GM19240 (cell line): ENCODE results near the gene UPB1.
"Not testable (repeated sequence)": the region's sequence is repeated elsewhere in the genome, so short reads cannot be mapped to it uniquely, and the experiment has no call there.

Source experiments
- DNase-seq: peaks from one replicate; pipeline ENCODE4 v3.0.0; 2011; ENCODE audit warnings: low spot score; ENCODE audit not compliant: insufficient read length

UPB1 gene

GRCh38 chr22:24481641-24482040 lies 13.5 kb upstream of the UPB1 start:
- no peak for DNase-seq

GRCh38 chr22:24482575-24482974 lies 12.6 kb upstream of the UPB1 start:
- DNase-seq = no peak

- DNase-seq = no peak
These were observed 12.1 kb upstream of the UPB1 start for GRCh38 chr22:24482998-24483397.

GRCh38 chr22:24483976-24484545 lies 11.1 kb upstream of the UPB1 start:
- DNase-seq = no peak

GRCh38 chr22:24485170-24485569 lies 10.0 kb upstream of the UPB1 start:
- no peak for DNase-seq

- DNase-seq = no peak
These were observed 9.5 kb upstream of the UPB1 start for GRCh38 chr22:24485608-24486007.

GRCh38 chr22:24486501-24486921 lies 8.6 kb upstream of the UPB1 start:
- DNase-seq = no peak

- no peak for DNase-seq
These were observed 6.1 kb upstream of the UPB1 start for GRCh38 chr22:24489011-24489410.

GRCh38 chr22:24489434-24489833 lies 5.7 kb upstream of the UPB1 start:
- DNase-seq = not testable (repeated sequence)

- DNase-seq = no peak
These were observed 2.7 kb upstream of the UPB1 start for GRCh38 chr22:24492391-24492790.

- DNase-seq = no peak
These were observed 985 bp upstream of the UPB1 start for GRCh38 chr22:24494167-24494527.

GRCh38 chr22:24495365-24495675 lies 188 bp downstream of the UPB1 start:
- no peak for DNase-seq

- DNase-seq = no peak
These were observed 1.1 kb downstream of the UPB1 start for GRCh38 chr22:24496234-24496633.

GRCh38 chr22:24496661-24497060 lies 1.5 kb downstream of the UPB1 start:
- no peak for DNase-seq

GRCh38 chr22:24497841-24498258 lies 2.7 kb downstream of the UPB1 start:
- no peak for DNase-seq

- no peak for DNase-seq
These were observed 3.7 kb downstream of the UPB1 start for GRCh38 chr22:24498824-24499223.

- DNase-seq = no peak
These were observed 4.7 kb downstream of the UPB1 start for GRCh38 chr22:24499706-24500276.

- DNase-seq = no peak
These were observed 5.2 kb downstream of the UPB1 start for GRCh38 chr22:24500277-24500820.

- DNase-seq = no peak
These were observed 6.3 kb downstream of the UPB1 start for GRCh38 chr22:24501301-24502005.

GRCh38 chr22:24502034-24502433 lies 6.9 kb downstream of the UPB1 start:
- DNase-seq = no peak

GRCh38 chr22:24502541-24502940 lies 7.4 kb downstream of the UPB1 start:
- no peak for DNase-seq

- peak; percentile 82 for DNase-seq
These were observed 8.2 kb downstream of the UPB1 start for GRCh38 chr22:24503137-24503842.
